DND-41 (cell line): ENCODE data around the gene TSSK6.

Experiments used
- EZH2 ChIP-seq: IDR thresholded peaks from 3 replicates; pipeline ENCODE4 v1.6.1; 2012; ENCODE audit warnings: borderline replicate concordance, low read depth, mild to moderate bottlenecking, moderate library complexity, low read length, inconsistent platforms; ENCODE audit not compliant: severe bottlenecking
- TF ChIP-seq, protein P1 (sequence below): IDR thresholded peaks from 2 replicates; pipeline ENCODE4 v1.5.1; 2012; ENCODE audit warnings: borderline replicate concordance, low read length, moderate library complexity, mild to moderate bottlenecking; ENCODE audit not compliant: poor library complexity, severe bottlenecking; ENCODE audit errors: extremely low read depth

GRCh38 chr19:19563348-19563848, 48.0 kb upstream of the TSSK6 start:
- TF ChIP-seq, protein P1, sequence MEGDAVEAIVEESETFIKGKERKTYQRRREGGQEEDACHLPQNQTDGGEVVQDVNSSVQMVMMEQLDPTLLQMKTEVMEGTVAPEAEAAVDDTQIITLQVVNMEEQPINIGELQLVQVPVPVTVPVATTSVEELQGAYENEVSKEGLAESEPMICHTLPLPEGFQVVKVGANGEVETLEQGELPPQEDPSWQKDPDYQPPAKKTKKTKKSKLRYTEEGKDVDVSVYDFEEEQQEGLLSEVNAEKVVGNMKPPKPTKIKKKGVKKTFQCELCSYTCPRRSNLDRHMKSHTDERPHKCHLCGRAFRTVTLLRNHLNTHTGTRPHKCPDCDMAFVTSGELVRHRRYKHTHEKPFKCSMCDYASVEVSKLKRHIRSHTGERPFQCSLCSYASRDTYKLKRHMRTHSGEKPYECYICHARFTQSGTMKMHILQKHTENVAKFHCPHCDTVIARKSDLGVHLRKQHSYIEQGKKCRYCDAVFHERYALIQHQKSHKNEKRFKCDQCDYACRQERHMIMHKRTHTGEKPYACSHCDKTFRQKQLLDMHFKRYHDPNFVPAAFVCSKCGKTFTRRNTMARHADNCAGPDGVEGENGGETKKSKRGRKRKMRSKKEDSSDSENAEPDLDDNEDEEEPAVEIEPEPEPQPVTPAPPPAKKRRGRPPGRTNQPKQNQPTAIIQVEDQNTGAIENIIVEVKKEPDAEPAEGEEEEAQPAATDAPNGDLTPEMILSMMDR: no peak
- no peak for TF ChIP-seq EZH2
